Fibroblast of mammary gland (primary cell): ENCODE data around the gene TET1.
"Not testable (repeated sequence)": the region's sequence is repeated elsewhere in the genome, so short reads cannot be mapped to it uniquely, and the experiment has no call there.

Experiments
- DNase-seq: peaks from one replicate; pipeline ENCODE4 v3.0.0-alpha.2; 2010; ENCODE audit warnings: low read depth
- H3K4me3 ChIP-seq: 2 replicates; pipeline ENCODE4 v1.5.1; 2011; ENCODE audit warnings: low read depth, mild to moderate bottlenecking, low read length, moderate library complexity; ENCODE audit not compliant: control insufficient read depth
- TF ChIP-seq, protein P1 (sequence below): conservative IDR thresholded peaks from 2 replicates; pipeline ENCODE4 v1.5.1; 2011; ENCODE audit warnings: low read depth, low read length, inconsistent platforms; ENCODE audit not compliant: control insufficient read depth, insufficient read depth

Gene TET1

GRCh38 chr10:68727146-68727545 is 167.0 kb downstream of the TET1 start:
- no peak overlapping the region for H3K4me3 ChIP-seq
- no peak for DNase-seq
- TF ChIP-seq, protein P1, sequence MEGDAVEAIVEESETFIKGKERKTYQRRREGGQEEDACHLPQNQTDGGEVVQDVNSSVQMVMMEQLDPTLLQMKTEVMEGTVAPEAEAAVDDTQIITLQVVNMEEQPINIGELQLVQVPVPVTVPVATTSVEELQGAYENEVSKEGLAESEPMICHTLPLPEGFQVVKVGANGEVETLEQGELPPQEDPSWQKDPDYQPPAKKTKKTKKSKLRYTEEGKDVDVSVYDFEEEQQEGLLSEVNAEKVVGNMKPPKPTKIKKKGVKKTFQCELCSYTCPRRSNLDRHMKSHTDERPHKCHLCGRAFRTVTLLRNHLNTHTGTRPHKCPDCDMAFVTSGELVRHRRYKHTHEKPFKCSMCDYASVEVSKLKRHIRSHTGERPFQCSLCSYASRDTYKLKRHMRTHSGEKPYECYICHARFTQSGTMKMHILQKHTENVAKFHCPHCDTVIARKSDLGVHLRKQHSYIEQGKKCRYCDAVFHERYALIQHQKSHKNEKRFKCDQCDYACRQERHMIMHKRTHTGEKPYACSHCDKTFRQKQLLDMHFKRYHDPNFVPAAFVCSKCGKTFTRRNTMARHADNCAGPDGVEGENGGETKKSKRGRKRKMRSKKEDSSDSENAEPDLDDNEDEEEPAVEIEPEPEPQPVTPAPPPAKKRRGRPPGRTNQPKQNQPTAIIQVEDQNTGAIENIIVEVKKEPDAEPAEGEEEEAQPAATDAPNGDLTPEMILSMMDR = no peak

DNA sequence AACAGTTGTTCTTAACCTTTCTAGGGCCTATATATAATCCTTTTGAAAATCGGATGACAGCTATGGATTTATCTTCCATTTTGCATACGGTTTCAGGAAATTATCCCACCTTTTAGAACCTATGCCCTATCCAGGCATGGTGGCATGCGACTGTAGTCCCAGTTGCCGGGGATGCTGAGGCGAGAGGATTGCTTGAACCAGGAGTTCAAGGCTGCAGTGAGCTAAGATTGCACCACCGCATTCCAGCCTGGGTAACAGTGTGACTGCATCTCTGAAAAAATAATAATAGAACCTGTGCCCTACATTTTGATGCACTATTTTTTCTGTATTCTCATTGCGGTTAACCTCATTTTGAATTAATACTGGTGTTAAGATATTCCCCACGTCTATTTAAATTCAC is 172.5 kb downstream of the TET1 start:
- no peak overlapping the region for H3K4me3 ChIP-seq
- TF ChIP-seq, protein P1 = no peak
- no peak for DNase-seq

DNA sequence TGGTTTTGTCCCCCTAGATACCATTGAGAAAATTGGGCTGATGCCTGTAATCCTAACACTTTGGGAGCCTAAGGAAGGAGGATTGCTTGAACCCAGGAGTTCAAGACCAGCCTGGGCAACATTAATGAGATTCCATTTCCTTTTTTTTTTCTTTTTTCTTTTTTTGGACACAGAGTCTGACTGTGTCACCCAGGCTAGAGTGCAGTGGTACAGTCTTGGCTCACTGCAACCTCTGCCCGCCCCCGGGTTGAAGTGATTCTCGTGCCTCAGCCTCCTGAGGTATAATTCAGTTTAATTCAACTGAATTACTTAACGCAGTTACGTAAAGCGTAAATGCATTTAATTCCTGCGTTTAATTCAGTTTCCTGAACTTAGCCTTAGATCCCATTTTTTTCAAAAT is 174.2 kb downstream of the TET1 start:
- TF ChIP-seq, protein P1 = no peak
- DNase-seq = no peak

DNA sequence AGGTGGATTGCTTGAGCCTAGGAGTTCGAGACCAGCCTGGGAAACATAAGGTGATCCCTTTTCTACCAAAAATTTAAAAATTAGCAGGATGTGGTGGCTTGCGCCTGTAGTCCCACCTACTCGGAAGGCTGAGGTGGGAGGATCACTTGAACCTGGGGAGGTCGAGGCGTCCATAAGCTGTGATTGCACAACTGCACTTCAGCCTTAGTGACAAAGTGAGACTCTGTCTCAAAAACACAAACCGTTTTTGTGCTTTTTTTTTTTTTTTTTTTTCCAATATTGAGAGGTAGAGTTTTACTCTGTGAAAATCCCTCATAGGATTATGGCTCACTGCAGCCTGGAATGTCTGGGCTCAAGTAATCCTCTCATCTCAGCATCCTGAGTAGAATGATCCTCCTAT is 175.0 kb downstream of the TET1 start:
- DNase-seq = no peak
- TF ChIP-seq, protein P1 = no peak
- no peak overlapping the region for H3K4me3 ChIP-seq

More for the DNA sequence above, 174.2 kb downstream of the TET1 start:
- no peak overlapping the region for H3K4me3 ChIP-seq

- not testable (repeated sequence) for H3K4me3 ChIP-seq, DNase-seq
Measured at GRCh38 chr10:68735739-68736138, 175.6 kb downstream of the TET1 start.

- not testable (repeated sequence) for H3K4me3 ChIP-seq
Measured at GRCh38 chr10:68740676-68741075, 180.5 kb downstream of the TET1 start.

DNA sequence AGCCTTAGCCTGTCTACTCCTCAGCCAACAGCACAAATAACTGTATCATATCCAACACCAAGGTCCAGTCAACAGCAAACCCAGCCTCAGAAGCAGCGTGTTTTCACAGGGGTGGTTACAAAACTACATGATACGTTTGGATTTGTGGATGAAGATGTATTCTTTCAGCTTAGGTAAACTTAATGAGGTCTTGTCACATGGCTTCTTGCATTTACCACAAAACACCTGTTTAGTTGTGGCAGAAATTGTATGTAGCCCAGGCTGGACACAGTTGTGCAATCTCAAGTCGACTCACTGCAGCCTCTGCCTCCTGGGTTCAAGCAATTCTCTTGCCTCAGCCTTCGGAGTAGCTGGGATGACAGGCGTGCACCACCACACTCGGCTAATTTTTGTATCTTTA is 182.3 kb downstream of the TET1 start:
- H3K4me3 ChIP-seq = no peak overlapping the region
- DNase-seq = no peak
- TF ChIP-seq, protein P1 = no peak

More at GRCh38 chr10:68740676-68741075, 180.5 kb downstream of the TET1 start:
- DNase-seq = not testable (repeated sequence)
